Activated CD8-positive, alpha-beta T cell treated with anti-CD3 and anti-CD28 coated beads for 36 hours (primary cell): ENCODE results near the gene EIF1. TPM values are rescaled to one million over a fixed set of nuclear protein-coding genes. Genes with fewer than 3 reads are reported as not detected.

ENCODE experiments used
- ATAC-seq: fragments of 200-7000 bp; cut with Tn5 transposase; one replicate; pipeline ENCODE4 v1.10.0; 2021; ENCODE audit warnings: mild to moderate bottlenecking, moderate library complexity
- CTCF ChIA-PET: fragments of 350-600 bp; sonication (Branson Sonifier 250); formaldehyde crosslinking; loops from one replicate; lab custom pipeline; 2021; ENCODE audit warnings: antibody characterized with exemption; lab: Charles Lee
- POLR2A ChIA-PET: fragments of 350-600 bp; sonication (Branson Sonifier 250); formaldehyde crosslinking; loops from one replicate; lab custom pipeline; 2021; ENCODE audit warnings: antibody characterized with exemption; lab: Charles Lee
- DNase-seq: peaks from one replicate; pipeline ENCODE4 v3.0.0-alpha.2; 2020
- H3K27ac Mint-ChIP-seq: one replicate; pipeline ENCODE4 v1.8.0; 2021; ENCODE audit warnings: mild to moderate bottlenecking, mixed read lengths
- H3K27me3 Mint-ChIP-seq: one replicate; pipeline ENCODE4 v1.8.0; 2021; ENCODE audit warnings: mixed read lengths
- H3K36me3 Mint-ChIP-seq: one replicate; pipeline ENCODE4 v1.8.0; 2021; ENCODE audit warnings: low read depth, mixed read lengths
- H3K4me1 Mint-ChIP-seq: one replicate; pipeline ENCODE4 v1.8.0; 2021; ENCODE audit warnings: low read depth, mixed read lengths
- H3K4me3 Mint-ChIP-seq: one replicate; pipeline ENCODE4 v1.8.0; 2021; ENCODE audit warnings: mild to moderate bottlenecking, moderate library complexity, mixed read lengths
- H3K9me3 Mint-ChIP-seq: one replicate; pipeline ENCODE4 v1.8.0; 2021; ENCODE audit warnings: mixed read lengths
- CTCF ChIP-seq: fragments of 200-600 bp; IDR thresholded peaks from one replicate; pipeline ENCODE4 v1.8.0; 2022; ENCODE audit warnings: antibody characterized with exemption, mild to moderate bottlenecking
- intact Hi-C: fragments of 100-400 bp; cut with micrococcal nuclease; formaldehyde crosslinking; loops from one replicate; pipeline ENCODE4 v1.10.0; 2022
- total RNA-seq, 2 experiments: library from RNA; stranded (reverse); gene quantifications; one replicate each; pipeline ENCODE4 v1.2.3, GENCODE V29; 2021

The EIF1 gene
- total RNA-seq, 2 experiments from 2014 or later, result 924 to 930 TPM

- Mint-ChIP-seq H3K9me3 (no peaks in the 10 kb centered on the region), H3K27ac (no peak overlapping the region), H3K4me3 (no peak overlapping the region), H3K27me3 (peaks cover 25% of the 10 kb centered on the region), H3K36me3 (no peaks in the 10 kb centered on the region), H3K4me1 (peaks cover 8% of the 10 kb centered on the region)
- no peak for ATAC-seq
- TF ChIP-seq CTCF, result no peak
- intact Hi-C loops, result no loop called here
- no peak for DNase-seq
- POLR2A ChIA-PET, result interaction anchor here (1.0 to 1.3 kb wide), 2 partner anchors 34 to 36 kb away, joined by 3 to 4 read pairs; no protein-coding TSS in a partner anchor
- CTCF ChIA-PET, result interaction anchor here (1.0 to 2.7 kb wide), 4 partner anchors 10 to 71 kb away, joined by 3 to 12 read pairs (median 4); no protein-coding TSS in a partner anchor
Observed at GRCh38 chr17:41730479-41730878, 41.8 kb downstream of the EIF1 start.

GRCh38 chr17:41731836-41732235 is 43.2 kb downstream of the EIF1 start:
- H3K36me3 Mint-ChIP-seq, result no peaks in the 10 kb centered on the region
- no peak overlapping the region for H3K27ac Mint-ChIP-seq
- DNase-seq (no peak), ATAC-seq (no peak)
- H3K9me3 Mint-ChIP-seq, result no peaks in the 10 kb centered on the region
- peaks cover 35% of the 10 kb centered on the region for H3K27me3 Mint-ChIP-seq
- CTCF ChIA-PET, result interaction anchor here (1.0 to 2.7 kb wide), 4 partner anchors 10 to 70 kb away, joined by 3 to 12 read pairs (median 4); no protein-coding TSS in a partner anchor
- peaks cover 8% of the 10 kb centered on the region for H3K4me1 Mint-ChIP-seq
- intact Hi-C loops, result no loop called here
- no peak for TF ChIP-seq CTCF
- POLR2A ChIA-PET, result interaction anchor here (0.5 to 1.2 kb wide), 3 partner anchors 42 to 209 kb away, joined by 3 to 5 read pairs (median 3); partner anchors contain the start of gene EIF1
- no peak overlapping the region for H3K4me3 Mint-ChIP-seq

GRCh38 chr17:41733348-41734138 is 44.9 kb downstream of the EIF1 start:
- ATAC-seq (no peak), DNase-seq (peak; percentile 34)
- ChIA-PET CTCF (interaction anchor here (0.6 to 4.7 kb wide), 2 partner anchors 67 to 103 kb away, joined by 3 to 48 read pairs; no protein-coding TSS in a partner anchor), POLR2A (no interaction called here)
- Mint-ChIP-seq H3K4me1 (peaks cover 10% of the 10 kb centered on the region), H3K27ac (no peak overlapping the region), H3K9me3 (no peaks in the 10 kb centered on the region), H3K27me3 (peaks cover 44% of the 10 kb centered on the region), H3K4me3 (no peak overlapping the region), H3K36me3 (no peaks in the 10 kb centered on the region)
- no peak for TF ChIP-seq CTCF
- intact Hi-C loops, result no loop called here

GRCh38 chr17:41734139-41734948 is 45.7 kb downstream of the EIF1 start, which contains the start of gene HAP1:
TSS of gene HAP1 (minus strand) at chr17:41734643. CDS start at chr17:41734634, 9 bp downstream.
- Mint-ChIP-seq H3K36me3 (no peaks in the 10 kb centered on the region), H3K4me1 (peaks cover 10% of the 10 kb centered on the region), H3K9me3 (no peaks in the 10 kb centered on the region), H3K27me3 (peaks cover 44% of the 10 kb centered on the region), H3K4me3 (no peak within 1 kb of the TSS), H3K27ac (no peak within 1 kb of the TSS)
- ChIA-PET CTCF (interaction anchor here (4.1 to 4.7 kb wide), 2 partner anchors 66 to 77 kb away, joined by 23 to 48 read pairs; partner anchors contain the start of gene P3H4), POLR2A (no interaction called here)
- TF ChIP-seq CTCF, result no peak
- DNase-seq (peak; percentile 26), ATAC-seq (peak; percentile 7)
- intact Hi-C loops, result no loop called here
